ENCODE results near the gene SNCG. TPM values are rescaled to one million over a fixed set of nuclear protein-coding genes. Genes with fewer than 3 reads are reported as not detected.

Gene SNCG
- polyA plus RNA-seq, 2 donors: 19.1 to 74.0 TPM

Other genes with a start within 250 kb of the SNCG start
- 1 to 10 TPM; 2.5 to 6.8 TPM for gene BMPR1A, start 202.0 kb upstream of the SNCG start, polyA plus RNA-seq
- gene MMRN2, start 984 bp upstream of the SNCG start, polyA plus RNA-seq: 1 to 10 TPM; 4.1 to 6.4 TPM
- gene ADIRF, start 9.9 kb downstream of the SNCG start, polyA plus RNA-seq: 100 to 1,000 TPM; 104 to 437 TPM
- gene FAM25A, start 61.7 kb downstream of the SNCG start, polyA plus RNA-seq: 1,000 to 10,000 TPM in 1 of 2 donors, 100 to 1,000 TPM in 1; 503 to 2,365 TPM
- gene GLUD1, start 136.2 kb downstream of the SNCG start, polyA plus RNA-seq: 10 to 100 TPM; 57.0 to 68.8 TPM
- gene SHLD2, start 136.6 kb downstream of the SNCG start, polyA plus RNA-seq: 10 to 100 TPM in 1 of 2 donors, 1 to 10 TPM in 1; 10.0 to 10.6 TPM

Measured in esophagus (tissue), 2 donors.